ENCODE results near the gene PCSK6.

DNA sequence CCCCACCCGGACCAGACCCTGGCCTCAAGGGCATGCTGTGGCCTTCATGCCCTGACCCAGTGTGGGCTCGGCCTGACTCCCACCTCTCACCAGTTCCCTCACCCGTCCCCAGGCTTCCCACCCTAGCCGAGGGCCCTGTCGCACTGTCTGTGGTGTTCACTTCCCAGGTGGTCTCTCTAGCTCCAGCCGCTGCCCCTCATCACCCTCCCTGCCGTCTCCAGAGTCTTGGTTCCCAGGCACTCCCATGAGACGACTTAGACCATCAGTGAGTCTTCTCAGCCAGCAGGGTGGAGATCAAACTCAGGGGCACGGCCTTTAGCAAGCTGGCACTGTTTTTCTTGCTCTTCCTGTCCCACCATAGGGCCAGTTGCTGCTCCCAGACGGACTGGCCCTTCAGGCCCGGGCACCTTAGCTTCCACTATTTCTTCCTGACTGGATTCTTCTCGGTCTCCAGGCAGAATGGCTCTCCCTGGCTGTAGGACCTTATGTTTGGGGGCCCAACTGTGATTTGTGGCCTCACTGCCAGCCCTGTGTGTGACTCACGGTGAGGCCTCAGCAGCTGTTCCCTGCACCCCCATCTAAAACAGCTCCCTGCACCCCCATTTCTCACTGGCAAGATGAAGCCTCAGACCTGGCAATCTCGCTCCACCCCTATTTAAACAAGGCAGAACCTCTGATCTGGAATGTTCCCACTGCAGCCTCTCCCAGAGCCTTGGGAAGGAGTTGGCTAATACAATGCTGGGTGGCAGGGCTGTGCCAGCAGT lies 9.4 kb upstream of the PCSK6 start:
- no peak for TF ChIP-seq POLR2AphosphoS5 (IDR thresholded peaks at IDR 0.05)
- TF ChIP-seq, protein P1, sequence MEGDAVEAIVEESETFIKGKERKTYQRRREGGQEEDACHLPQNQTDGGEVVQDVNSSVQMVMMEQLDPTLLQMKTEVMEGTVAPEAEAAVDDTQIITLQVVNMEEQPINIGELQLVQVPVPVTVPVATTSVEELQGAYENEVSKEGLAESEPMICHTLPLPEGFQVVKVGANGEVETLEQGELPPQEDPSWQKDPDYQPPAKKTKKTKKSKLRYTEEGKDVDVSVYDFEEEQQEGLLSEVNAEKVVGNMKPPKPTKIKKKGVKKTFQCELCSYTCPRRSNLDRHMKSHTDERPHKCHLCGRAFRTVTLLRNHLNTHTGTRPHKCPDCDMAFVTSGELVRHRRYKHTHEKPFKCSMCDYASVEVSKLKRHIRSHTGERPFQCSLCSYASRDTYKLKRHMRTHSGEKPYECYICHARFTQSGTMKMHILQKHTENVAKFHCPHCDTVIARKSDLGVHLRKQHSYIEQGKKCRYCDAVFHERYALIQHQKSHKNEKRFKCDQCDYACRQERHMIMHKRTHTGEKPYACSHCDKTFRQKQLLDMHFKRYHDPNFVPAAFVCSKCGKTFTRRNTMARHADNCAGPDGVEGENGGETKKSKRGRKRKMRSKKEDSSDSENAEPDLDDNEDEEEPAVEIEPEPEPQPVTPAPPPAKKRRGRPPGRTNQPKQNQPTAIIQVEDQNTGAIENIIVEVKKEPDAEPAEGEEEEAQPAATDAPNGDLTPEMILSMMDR (IDR thresholded peaks at IDR 0.05) = no peak

All from gastroesophageal sphincter (tissue), 3 donors.